HepG2 (cell line): ENCODE data around the gene SPATA21. TPM values are rescaled to one million over a fixed set of nuclear protein-coding genes. Genes with fewer than 3 reads are reported as not detected.

Source experiments
- HDAC2 ChIP-seq: sonication (generic); formaldehyde crosslinking; IDR thresholded peaks from 2 replicates; pipeline ENCODE4 v1.4.0; 2020; ENCODE audit warnings: missing genetic modification reagents
- HNF4G ChIP-seq, 2 experiments: sonication (generic) in 1 of 2; formaldehyde crosslinking in 1 of 2; IDR thresholded peaks; 2 replicates each; pipeline versions ENCODE4 v1.4.0 to v1.6.1; 2011 to 2020; ENCODE audit warnings: borderline replicate concordance in 2 of 2, low read depth in 2 of 2, mild to moderate bottlenecking in 2 of 2, low read length in 1 of 2, missing genetic modification reagents in 1 of 2, moderate library complexity in 1 of 2
- MIXL1 ChIP-seq: IDR thresholded peaks from 2 replicates; pipeline ENCODE4 v1.6.1; 2016
- SAP130 ChIP-seq: IDR thresholded peaks from 2 replicates; pipeline ENCODE4 v1.6.1; 2016; ENCODE audit warnings: low read depth
- SP4 ChIP-seq: sonication (generic); formaldehyde crosslinking; IDR thresholded peaks from 2 replicates; pipeline ENCODE4 v1.8.1; 2023; ENCODE audit warnings: mild to moderate bottlenecking, missing genetic modification reagents
- ZBTB1 ChIP-seq: sonication (generic); formaldehyde crosslinking; IDR thresholded peaks from 2 replicates; pipeline ENCODE4 v1.4.0; 2020; ENCODE audit warnings: missing genetic modification reagents, borderline replicate concordance
- ZFY ChIP-seq: sonication (generic); formaldehyde crosslinking; IDR thresholded peaks from 2 replicates; pipeline ENCODE4 v1.4.0; 2020; ENCODE audit warnings: missing genetic modification reagents
- ZNF263 ChIP-seq: sonication (generic); formaldehyde crosslinking; IDR thresholded peaks from 2 replicates; pipeline ENCODE4 v1.4.0; 2020; ENCODE audit warnings: missing genetic modification reagents
- ZNF570 ChIP-seq: sonication (generic); formaldehyde crosslinking; IDR thresholded peaks from 2 replicates; pipeline ENCODE4 v1.4.0; 2020; ENCODE audit warnings: mild to moderate bottlenecking, missing genetic modification reagents, borderline replicate concordance
- ZSCAN29 ChIP-seq: sonication (generic); formaldehyde crosslinking; conservative IDR thresholded peaks from 2 replicates; pipeline ENCODE4 v1.4.0; 2020; ENCODE audit warnings: mild to moderate bottlenecking, missing genetic modification reagents
- polyA plus RNA-seq, 8 experiments: library from polyadenylated mRNA; depleted of rRNA in 3 of 8; stranded (reverse) in 7 of 8; unstranded in 1 of 8; fragments of >200 nt; fragmentation: Illumina TruSeq in 4 of 8; extraction: Trizol in 4 of 8; gene quantifications; 2 replicates each; pipeline versions ENCODE4 v1.2.1 to v1.2.3, GENCODE V29; 2011 to 2016; ENCODE audit warnings: low read depth in 4 of 8, missing spikeins in 1 of 8, mixed read lengths in 1 of 8; ENCODE audit not compliant: insufficient read depth in 1 of 8
- total RNA-seq, 5 experiments: library from RNA; depleted of rRNA; stranded (reverse); fragments of >200 nt; fragmentation: Illumina TruSeq; extraction: Trizol; gene quantifications; 2 replicates each; pipeline ENCODE4 v1.2.3, GENCODE V29; 2016; ENCODE audit warnings: low read depth in 1 of 5
- TF ChIP-seq, protein P1 (sequence below), 2 experiments: fragments of 450-650 bp in 1 of 2; sonication (generic) in 1 of 2; formaldehyde crosslinking in 1 of 2; IDR thresholded peaks; 2 replicates each; pipeline versions ENCODE4 v1.6.1 to v1.8.0; 2016 to 2022; ENCODE audit warnings: antibody characterized with exemption in 1 of 2, mild to moderate bottlenecking in 1 of 2, missing genetic modification reagents in 1 of 2

SPATA21 gene
- total and polyA plus RNA-seq, 2 of the 13 experiments (the other 11 are each of a cell fraction or from before 2014, with no cell fraction given) = 0.80 to 1.4 TPM

DNA sequence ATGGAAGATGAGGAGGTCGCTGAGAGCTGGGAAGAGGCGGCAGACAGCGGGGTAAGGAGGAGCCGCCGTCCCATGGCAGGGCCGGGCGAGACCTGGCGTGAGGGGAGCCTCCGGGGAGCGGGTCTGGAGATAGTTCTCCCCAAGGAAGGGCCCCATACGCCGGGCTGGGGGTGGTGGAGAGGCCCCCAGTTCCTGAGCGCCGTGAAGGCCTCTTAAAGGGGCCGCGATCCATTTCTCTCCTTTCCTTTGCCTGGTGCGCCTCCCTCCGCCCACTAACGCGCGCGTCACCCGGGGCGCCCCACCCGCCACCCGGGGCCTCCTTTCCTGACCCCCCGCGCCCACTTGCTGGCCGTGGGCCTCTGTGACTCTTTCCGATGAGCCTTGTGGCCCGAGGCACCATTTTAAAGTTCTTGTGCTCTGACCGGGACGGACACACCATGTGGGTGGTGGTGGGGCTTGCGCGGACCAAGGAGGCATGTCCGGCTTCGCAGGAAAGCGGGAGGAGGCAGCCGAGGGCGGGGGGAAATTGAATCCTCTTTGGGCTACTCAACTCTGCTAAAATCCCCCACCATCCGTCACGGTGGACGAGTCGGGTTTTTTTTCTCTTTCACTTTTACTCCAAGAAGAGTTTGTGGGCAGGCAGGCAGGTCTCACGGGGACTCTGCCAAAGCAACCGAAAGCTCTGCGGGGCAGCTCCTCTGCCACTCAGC lies 69.8 kb downstream of the SPATA21 start (continued):
- TF ChIP-seq, protein P1, sequence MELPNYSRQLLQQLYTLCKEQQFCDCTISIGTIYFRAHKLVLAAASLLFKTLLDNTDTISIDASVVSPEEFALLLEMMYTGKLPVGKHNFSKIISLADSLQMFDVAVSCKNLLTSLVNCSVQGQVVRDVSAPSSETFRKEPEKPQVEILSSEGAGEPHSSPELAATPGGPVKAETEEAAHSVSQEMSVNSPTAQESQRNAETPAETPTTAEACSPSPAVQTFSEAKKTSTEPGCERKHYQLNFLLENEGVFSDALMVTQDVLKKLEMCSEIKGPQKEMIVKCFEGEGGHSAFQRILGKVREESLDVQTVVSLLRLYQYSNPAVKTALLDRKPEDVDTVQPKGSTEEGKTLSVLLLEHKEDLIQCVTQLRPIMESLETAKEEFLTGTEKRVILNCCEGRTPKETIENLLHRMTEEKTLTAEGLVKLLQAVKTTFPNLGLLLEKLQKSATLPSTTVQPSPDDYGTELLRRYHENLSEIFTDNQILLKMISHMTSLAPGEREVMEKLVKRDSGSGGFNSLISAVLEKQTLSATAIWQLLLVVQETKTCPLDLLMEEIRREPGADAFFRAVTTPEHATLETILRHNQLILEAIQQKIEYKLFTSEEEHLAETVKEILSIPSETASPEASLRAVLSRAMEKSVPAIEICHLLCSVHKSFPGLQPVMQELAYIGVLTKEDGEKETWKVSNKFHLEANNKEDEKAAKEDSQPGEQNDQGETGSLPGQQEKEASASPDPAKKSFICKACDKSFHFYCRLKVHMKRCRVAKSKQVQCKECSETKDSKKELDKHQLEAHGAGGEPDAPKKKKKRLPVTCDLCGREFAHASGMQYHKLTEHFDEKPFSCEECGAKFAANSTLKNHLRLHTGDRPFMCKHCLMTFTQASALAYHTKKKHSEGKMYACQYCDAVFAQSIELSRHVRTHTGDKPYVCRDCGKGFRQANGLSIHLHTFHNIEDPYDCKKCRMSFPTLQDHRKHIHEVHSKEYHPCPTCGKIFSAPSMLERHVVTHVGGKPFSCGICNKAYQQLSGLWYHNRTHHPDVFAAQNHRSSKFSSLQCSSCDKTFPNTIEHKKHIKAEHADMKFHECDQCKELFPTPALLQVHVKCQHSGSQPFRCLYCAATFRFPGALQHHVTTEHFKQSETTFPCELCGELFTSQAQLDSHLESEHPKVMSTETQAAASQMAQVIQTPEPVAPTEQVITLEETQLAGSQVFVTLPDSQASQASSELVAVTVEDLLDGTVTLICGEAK (IDR thresholded peaks at IDR 0.05) = no peak
- TF ChIP-seq, protein P1 (CRISPR knock-in tag; IDR thresholded peaks at IDR 0.05) = peak; percentile 85
- TF ChIP-seq ZNF570 (no peak), ZFY (CRISPR knock-in tag) (peak; percentile 100), HDAC2 (peak; percentile 33), ZSCAN29 (CRISPR knock-in tag) (no peak), SAP130 (CRISPR knock-in tag) (peak; percentile 66; the same call in 1 of the 2 replicates), HNF4G (IDR thresholded peaks at IDR 0.05; ENCODE audit: borderline replicate concordance, low read depth, low read length) (no peak), HNF4G (CRISPR knock-in tag; IDR thresholded peaks at IDR 0.05; ENCODE audit: borderline replicate concordance, low read depth) (no peak), ZBTB1 (CRISPR knock-in tag) (no peak), MIXL1 (CRISPR knock-in tag) (no peak), ZNF263 (peak; percentile 79), SP4 (CRISPR knock-in tag) (peak; percentile 54; the same call in 1 of the 2 replicates)
